ENCODE data around the gene EMX1.

DNA sequence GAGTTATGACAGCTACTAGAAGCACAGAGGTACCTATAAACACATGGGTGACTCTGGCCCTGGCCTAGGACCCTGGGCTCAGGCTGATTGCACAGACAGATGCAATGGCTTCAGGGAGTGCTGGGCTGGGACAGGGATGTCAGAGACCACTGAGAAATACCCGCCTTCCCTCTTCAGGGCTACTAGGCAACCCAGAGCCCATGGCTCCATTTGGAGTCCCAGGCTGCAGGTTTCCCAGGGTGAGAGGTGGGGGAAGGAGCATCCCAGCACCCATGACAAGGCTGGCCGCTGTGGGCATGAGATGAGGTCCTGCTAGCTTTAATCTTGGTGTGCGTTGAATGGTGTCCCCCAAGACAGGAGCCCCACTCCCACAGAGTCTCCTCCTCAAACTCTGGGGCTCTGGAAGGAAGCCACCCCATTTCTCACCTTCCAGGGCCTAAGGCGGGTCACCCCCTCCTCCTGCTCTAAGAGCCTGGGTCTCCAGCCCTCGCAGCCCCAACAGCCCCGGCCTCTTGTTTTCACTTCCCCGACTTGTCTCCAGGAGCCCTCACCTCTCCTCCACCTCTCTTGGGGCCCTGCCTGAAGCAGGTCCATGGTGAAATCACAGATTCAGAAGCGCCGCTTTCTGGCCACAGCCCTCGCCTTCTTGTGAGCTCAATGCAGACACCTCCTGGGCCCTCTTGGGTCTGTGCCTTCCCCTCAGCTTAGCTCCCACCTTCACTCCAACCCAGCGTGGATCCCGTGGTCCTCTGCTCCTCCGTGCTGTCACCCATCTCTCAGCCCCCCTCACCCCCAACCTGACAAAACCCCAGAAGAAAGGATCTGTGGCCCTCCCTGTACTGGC, 41.4 kb downstream of the EMX1 start:
- TF ChIP-seq SPI1 (IDR thresholded peaks at IDR 0.05; ENCODE audit: borderline replicate concordance, low read depth), result no peak
- TF ChIP-seq GABPA (IDR thresholded peaks at IDR 0.05; ENCODE audit: low read depth), result no peak
- TF ChIP-seq, protein P1, sequence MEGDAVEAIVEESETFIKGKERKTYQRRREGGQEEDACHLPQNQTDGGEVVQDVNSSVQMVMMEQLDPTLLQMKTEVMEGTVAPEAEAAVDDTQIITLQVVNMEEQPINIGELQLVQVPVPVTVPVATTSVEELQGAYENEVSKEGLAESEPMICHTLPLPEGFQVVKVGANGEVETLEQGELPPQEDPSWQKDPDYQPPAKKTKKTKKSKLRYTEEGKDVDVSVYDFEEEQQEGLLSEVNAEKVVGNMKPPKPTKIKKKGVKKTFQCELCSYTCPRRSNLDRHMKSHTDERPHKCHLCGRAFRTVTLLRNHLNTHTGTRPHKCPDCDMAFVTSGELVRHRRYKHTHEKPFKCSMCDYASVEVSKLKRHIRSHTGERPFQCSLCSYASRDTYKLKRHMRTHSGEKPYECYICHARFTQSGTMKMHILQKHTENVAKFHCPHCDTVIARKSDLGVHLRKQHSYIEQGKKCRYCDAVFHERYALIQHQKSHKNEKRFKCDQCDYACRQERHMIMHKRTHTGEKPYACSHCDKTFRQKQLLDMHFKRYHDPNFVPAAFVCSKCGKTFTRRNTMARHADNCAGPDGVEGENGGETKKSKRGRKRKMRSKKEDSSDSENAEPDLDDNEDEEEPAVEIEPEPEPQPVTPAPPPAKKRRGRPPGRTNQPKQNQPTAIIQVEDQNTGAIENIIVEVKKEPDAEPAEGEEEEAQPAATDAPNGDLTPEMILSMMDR (IDR thresholded peaks at IDR 0.05; ENCODE audit: insufficient read depth, low read length), result no peak
- no peak for TF ChIP-seq POLR2AphosphoS5 (IDR thresholded peaks at IDR 0.05; ENCODE audit: low read depth)
